T-helper 1 cell (primary cell): Measurements from ENCODE around the gene RNF212B.
A peak's percentile ranks its signal among the peaks of the same experiment; 100 is the strongest.
"Not testable (repeated sequence)": the region's sequence is repeated elsewhere in the genome, so short reads cannot be mapped to it uniquely, and the experiment has no call there.

Experiments
- DNase-seq, 5 donors: peaks; one replicate each; pipeline ENCODE4 v3.0.0-alpha.2; 2012 to 2020

RNF212B gene

DNA sequence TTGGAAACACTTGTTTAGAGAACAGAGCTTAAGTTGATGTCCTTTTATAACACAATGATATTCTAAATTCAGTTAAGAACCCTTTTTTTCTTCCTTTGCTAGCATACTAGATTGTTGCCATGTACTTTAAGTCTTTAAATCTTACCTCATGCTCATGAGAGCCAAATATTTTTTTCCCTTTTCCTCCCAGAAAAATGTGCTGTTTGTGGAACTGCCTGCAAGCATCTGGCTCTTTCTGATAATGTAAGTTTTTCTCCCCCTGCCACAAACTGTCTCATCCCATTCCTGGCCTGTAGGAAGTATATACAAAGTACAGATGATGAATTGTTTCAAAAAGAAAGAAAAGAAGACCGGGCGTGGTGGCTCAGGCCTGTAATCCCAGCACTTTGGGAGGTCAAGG lies 5.3 kb downstream of the RNF212B start:
- DNase-seq: no peak

DNA sequence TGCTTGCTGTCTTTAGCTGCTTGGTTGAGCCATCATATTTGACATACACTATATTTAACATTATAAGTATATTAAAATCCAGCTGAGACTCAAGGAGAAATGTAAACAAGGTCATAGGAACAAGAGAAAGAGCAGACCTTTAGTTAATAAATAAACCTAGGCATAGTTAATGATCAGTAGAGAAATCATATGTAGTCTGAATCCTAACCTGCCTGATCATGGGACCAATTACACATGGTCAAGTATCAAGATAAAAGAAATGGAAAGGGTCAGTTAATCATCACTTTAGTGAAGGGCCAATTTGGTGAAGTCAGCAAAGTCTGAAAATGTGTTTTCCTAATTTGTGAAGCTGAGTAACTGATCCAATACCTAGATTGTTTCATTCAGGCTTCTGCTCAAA lies 7.5 kb downstream of the RNF212B start:
- no peak for DNase-seq

DNA sequence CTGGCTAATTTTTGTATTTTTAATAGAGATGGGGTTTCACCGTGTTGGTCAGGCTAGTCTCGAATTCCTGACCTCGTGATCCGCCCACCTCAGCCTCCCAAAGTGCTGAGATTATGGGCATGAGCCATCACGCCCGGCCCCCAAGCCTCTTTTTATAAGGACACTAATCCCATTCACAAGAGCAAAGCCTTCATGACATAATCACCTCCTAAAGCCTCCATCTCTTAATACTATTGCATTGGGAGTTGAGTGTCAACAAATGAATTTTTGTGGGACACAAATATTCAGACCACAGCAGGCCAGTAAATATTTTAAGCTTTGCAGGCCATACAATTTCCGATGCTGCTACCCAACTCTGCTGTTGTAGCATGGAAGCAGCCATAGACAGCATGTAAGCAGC lies 10.9 kb downstream of the RNF212B start:
- no peak for DNase-seq

DNA sequence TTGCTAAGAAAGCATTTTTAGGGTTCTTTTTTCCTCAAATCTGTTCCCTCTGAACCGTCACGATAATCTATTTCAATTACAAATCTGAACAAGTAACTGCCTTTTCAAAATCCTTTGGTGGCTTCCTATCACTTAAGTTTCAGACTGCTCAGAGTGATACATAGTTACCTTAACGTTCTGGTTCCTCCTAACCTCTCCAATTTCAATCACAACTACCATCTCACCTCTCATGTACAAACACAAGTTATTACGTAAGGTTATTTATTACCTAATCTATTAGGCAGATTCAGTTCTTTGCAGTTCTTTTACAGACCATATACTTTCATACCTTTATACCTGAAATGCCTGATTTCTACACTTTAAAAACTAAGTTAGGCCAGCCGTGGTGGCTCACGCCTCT lies 12.1 kb downstream of the RNF212B start:
- no peak for DNase-seq

DNA sequence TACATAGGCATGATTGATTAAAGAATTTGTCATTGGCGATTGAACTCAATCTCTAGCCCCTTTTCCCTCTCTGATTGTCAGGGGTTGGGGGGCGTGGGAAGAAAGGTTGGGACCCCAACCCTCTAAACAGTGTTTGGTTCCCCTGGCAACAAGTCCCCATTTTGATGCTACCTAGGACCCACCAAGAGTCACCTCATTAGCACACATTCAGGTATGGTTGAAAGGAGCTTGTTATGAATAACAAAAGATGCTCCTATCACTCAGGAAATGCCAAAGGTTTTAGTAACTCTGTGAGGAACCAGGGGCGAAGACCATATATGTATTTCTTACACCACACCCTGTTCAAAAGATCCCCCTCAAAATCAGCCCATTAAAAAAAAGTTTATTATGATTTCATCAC lies 14.3 kb downstream of the RNF212B start:
- DNase-seq: no peak

DNA sequence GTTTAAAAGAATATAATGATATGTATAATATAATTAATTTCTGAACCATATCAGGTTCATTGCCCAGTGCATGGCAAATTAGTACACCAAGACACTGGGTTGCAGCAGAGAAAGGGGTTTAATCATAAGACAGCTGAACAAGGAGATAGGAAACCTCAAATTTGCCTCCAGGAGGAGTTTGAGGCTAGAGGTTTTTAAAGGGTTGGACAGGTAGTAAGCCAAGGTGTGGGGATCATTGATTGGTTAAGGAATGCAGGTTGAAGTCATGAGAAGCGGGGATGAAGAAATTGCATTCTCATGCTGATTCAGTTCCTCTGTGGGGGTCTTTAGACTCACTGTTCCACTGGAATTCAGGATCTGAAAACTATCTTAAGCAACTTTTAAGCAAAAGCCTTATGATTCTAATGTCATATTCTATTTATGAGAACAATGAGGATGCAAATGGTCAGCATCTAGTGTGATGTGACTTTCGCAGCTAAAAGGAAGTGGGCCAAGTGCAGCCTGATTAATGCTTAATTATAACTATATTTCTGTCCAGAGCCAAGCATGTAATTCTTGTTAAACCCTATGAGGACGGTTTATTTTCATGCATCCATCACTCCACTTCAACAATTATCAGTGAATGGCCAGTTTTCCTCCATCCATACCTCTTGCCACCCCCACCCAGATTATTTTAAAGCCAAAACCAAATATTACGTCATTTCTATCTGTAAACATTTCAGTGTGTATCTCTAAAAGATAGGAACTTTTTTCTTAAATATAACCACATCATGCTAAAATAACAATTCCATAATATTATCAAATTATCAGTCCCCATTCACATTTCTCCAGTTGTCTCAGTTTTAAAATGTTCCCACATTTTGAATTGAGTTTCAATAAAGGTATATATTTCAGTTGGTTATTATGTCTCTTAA lies 14.9 kb downstream of the RNF212B start:
- DNase-seq: no peak

DNA sequence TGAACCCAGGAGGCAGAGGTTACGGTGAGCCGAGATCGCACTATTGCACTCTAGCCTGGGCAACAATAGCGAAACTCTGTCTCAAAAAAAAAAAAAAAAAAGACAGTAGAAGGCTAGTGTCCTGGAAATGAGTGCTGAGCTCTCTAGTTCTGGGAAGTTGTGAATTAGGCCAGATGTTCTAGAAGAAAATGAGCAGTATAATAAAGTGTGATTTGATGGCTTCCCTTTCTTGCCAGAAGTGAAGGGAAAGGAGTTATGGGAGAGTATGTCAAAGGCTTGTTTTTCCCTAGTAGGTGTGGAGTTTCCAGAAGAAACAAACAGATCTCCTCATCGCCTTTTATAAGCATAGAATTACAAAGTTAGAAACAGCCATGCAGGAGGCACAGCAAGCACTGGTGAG lies 20.5 kb downstream of the RNF212B start:
- no peak for DNase-seq

DNA sequence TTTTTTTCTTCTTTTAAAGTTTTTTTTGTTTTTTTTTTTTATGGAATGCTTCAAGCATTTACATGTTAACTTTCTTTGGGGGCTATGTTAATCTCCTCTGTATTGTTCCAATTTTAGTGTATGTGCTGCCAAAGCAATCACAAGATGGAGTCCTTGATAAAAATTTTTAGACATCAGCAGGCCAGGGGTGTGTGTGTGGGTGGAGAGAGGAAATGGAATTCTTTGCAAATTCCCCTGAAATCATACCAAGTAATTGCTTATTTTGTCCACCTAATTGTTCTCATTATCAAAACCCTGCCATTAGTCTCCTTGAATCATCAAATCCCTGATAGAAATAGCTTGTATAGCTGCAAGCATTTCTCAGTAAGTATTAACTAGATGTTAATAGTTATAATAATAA lies 21.7 kb downstream of the RNF212B start:
- DNase-seq: no peak

DNA sequence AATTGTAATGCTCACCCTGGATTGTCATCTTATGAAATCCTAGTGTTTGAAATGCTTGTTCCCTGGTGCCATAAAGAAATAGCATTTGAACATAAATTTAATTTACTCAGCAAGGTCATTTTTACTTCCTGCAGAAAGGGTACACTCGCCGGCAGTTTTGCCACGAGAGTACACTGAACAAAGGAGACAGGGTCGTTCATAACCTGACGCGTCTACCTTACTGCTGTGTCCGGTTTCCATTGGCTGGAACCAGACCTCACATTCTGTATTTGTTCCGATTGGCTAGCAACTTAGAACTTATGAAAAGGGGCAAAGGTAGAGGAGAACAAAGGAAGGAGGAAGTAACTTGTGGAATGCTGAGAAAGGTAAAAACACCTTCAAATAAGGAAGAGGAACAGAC lies 23.1 kb downstream of the RNF212B start:
- not testable (repeated sequence) for DNase-seq

DNA sequence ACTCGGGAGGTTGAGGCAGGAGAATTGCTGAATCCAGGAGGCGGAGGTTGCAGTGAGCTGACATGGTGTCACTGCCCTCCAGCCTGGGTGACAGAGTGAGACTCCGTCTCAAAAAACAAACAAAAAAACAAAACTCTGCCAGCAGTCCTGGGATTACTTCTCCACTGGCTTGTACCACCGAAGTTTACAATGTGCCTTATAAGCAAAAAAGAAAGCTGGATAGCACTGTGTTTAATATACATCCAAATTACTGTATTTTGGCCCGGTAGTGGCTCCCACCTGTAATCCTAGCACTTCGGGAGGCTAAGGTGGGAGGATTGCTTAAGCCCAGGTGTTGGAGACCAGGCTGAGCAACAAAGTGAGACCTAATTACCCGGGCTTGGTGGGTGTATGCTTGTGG lies 31.5 kb downstream of the RNF212B start:
- no peak for DNase-seq

DNA sequence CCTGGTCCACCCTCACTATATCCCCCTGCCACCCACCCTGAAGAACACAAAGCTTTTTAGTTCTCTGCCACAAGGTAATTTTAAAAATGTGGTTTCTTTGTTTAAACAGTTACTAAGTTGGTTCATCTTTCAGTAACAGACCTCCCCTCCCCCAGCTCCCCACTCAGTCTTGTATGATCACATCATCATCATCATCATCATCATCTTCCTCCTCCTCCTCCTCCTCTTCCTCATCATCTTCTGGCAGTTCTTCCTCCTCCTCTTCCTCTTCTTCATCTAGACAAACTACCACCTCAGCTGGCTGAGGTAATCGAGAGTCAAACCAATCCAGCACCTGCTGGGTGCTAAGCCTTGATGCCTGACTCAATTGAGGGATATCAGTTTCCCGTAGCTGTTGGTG lies 37.7 kb downstream of the RNF212B start:
- no peak for DNase-seq

DNA sequence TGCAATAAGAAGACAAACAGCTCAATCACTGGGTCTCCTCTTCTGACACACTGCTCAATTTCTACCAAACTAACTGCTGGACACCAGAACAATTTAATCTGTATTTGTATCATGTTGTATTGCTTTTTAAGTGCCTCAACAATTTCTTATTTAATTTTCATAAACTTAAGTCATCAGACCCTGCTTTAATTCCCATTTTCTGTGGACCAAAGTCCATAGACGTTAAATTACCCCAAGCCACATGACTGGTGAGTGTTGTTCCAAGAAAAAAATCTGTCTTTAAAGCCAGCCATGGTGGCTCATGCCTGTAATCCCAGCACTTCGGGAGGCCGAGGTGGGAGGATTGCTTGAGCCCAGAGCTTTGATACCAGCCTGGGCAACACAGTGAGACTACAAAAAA lies 39.5 kb downstream of the RNF212B start:
- no peak for DNase-seq

DNA sequence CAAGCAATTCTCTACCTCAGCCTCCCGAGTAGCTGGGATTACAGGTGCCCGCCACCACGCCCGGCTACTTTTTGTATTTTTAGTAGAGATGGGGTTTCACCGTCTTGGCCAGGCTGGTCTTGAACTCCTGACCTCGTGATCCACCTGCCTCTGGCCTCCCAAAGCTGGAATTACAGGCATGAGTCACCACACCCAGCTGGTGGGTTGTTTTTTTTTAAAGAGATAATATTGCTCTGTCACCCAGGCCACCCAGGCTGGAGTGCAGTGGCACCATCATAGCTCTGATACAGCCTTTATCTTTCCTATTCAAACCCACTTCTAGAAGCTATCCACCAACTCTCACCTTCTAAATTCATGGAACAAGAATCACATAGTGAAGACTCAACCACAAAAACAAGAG lies 40.2 kb downstream of the RNF212B start:
- not testable (repeated sequence) for DNase-seq

DNA sequence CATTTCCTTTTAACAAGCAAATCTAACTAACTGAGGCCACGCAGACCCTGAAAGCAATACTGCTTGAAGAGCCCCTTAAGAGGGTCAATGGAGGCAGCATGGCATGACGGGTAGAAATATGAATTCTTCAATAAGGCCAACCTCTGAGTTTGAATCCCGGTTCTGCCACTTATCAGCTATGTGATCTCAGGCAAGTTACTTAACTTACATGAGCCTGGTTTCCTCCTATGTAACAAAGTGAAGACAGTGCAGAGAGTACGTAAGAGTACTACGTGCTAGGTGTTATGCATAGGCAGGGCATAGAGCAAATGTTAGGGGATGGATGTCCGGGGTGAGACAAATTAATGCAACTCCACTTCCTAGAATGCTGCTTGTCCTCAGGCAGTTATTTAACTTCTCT lies 43.5 kb downstream of the RNF212B start:
- no peak for DNase-seq

DNA sequence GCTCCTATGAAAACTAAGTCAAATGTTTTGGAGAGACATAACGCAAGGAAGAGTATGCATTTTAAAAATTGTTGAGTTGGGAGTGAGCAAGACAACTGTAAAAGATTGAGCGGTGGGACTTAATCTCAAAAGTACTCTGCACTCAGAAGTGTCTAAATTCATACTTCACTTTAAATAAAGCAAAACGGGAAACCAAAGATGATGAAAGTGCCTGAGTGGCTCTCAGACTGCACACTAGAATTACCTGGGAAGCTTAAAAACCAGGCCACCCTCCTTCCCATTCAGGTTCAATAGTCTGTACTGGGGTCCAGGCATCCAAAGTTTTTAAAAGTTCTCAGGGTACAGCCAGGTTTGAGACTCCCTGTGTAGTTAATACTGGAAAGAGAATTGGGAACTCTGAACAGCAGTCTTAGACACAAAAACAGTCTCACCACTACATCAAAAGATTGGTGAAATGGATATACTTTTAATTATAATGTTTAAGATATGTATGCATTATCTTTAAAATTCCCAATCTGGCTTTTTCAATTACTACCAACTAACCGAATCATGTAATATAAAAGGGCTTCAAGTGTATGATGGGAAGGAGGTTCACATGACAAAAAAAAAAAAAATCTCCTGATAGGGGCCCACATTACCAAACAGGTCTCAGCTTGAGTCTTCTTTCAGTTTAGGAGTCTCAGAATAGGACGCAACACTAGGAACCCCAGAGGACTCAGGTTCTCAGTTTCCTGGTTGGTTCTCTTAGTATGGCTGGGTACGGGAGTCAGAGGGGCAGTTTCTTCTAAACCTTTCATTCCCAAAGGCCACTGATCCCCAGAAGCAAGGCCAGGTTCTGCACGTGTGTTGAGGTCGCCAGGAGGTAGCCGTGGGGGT lies 47.2 kb downstream of the RNF212B start:
- DNase-seq: peak in 1 of 5 donors; percentile 18

DNA sequence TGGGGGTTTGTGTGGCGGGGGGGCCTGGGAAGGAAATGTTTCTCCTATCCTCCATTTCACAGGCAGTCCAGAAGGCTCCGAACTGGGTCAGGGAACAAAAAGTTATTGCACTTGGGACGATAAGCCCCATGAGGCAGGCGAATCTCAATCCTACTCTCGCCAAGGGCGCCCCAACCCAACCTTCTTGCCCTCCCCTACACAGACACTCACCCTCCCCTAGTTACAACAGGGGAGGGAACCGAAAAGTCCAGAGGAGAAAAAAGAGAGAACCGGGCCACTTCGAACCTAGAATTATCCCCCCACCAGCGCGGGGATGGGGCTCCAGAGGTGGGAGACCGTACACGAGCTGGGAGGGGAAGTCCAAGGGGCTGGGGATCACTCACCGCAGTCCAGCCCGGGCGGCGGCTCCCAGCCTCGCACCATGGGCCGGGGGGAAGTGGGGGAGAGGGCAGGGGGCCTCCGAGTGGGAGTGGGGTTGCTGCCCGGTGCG lies 47.8 kb downstream of the RNF212B start:
- DNase-seq: no peak

DNA sequence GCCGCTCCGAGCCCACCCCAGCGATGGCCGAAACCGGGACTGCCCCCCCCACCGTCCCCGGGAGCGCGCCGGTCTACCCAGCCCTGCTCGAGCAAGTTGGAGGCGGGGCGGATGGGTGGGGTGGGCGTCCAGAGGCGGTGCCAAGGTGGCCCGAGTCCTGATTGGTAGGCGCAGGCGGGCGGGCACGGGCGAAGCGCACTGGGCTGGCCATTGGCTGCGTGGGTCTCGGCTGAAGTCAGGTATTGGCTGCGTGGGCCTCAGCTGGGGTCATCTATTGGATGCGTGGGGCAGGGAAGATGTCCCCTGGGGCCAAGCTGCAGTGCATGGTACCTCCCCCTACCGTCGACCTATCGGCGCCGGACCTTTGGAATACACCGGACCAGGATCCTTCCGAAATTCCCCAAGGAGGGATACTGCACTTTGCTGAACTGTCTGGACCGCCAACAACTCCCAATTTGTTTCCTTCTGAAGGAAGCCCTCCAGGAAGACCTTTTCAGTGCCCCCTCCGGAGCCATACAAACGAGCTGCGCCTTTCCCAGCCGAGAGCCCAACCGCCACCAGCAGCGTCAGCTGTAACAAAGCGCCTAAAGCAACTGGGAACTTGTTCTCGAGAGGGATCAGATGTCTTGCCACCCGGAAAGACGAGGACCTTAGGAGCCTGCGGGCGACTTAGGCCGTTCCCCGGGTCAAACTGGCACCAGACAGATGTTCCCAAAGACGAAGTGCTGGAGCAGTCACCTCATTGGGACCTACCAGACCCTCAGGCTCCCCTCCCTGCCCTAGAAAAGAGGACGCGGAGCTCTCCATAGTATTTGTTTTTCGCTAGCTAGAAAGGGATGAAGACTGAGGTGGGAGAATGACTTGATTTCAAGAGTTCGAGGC lies 48.5 kb downstream of the RNF212B start, which contains the start of gene HOMEZ:
HOMEZ (minus strand) TSS at position 113 of the 882 bp plus-strand sequence. CDS start 180 bp downstream, outside the sequence.
- DNase-seq: peak; percentile 93 to 97 (median 96)

DNA sequence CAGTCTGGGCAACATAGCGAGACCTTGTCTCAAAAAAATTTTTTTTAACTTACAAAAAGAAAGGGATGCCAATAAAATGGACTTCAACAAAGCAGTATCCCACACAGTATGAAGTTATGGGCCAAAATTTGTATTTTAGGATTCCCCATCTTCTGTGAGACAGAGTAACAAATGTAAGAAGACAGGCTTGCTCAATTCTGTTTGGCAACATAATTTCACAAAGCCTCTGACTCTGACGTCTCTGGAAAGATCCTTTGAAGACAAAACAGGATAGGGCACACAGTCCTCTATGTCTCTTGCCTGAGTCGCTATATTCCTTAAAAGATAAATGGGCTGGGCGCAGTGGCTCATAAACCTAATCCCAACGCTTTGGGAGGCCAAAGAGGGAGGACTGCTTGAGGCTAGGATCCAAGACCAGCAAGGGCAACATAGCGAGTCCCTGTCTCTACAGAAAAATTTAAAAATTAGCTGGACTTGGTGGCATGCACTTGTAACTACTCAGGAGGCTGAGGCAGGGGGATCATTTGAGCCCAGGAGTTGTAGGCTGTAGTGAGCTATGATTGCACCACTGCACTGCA lies 49.3 kb downstream of the RNF212B start:
- DNase-seq: no peak

DNA sequence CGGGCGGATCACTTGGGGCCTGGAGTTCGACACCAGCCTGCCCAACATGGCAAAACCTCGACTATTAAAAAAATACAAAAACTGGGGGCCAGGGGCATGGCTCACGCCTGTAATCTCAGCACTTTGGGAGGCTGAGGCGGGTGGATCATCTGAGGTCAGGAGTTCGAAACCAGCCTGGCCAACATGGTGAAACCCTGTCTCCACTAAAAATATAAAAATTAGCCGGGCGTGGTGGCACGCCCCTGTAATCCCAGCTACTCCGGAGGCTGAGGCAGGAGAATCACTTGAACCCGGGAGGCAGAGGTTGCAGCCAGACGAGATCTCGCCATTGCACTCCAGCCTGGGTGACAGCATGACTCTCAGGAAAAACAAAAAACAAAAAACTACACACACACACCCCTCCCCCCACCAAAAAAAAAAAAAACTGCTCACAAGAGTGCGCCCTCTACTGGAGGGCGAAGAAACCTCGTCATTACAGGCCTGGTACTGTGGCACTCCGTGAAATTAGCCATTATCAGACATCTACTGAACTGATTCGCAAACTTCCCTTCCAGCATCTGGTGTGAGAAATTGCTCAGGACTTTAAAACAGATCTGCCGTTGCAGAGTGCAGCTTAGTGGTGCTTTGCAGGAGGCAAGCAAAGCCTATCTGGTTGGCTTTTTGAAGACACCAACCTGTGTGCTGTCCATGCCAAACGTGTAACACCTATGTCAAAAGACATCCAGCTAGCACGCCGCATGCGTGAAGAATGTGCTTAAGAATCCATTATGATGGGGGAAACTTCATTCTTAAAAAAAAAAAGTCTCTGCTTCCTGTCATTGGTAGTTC lies 57.2 kb downstream of the RNF212B start:
- DNase-seq: peak in 4 of 5 donors; percentile 38 to 65 (median 53)

DNA sequence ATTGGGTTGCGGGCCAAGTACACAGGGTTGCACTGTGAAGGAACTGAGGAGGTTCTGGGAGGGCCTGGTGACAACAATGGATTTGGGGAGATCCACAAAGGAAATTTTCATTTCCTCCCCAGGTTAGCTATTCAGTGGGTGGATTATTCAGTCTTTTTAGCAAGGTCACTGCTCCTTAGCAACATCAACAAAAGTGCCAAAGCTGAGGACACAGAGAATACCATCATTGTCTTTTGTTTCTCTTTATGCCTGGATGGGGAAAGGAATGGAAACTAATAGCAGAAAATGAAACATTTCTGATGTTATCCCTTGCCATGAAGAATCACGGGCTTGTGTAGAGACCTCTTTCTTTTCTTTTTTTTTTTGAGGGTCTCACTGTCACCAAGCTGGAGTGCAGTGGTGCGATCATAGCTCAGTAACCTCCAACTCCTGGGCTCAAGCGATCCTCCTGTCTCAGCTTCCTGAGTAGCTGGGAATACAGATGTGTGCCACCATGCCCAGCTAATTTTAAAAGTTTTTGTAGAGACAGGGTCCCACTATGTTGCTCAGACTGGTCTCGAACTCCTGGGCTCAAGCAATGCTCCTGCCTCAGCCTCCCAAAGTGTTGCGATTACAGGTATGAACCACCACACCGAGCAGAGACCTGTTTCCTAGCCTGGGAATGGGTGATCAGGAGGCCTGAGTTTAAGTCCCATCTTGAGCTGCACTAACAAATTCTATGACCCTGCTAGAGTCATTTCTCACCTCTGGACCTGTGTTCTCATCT lies 58.5 kb downstream of the RNF212B start:
- no peak for DNase-seq
